ENCODE data around the gene GADD45G. TPM values are rescaled to one million over a fixed set of nuclear protein-coding genes. Genes with fewer than 3 reads are reported as not detected.

Gene GADD45G
- total and polyA plus RNA-seq, 2 donors: 3.9 to 25.5 TPM

DNA sequence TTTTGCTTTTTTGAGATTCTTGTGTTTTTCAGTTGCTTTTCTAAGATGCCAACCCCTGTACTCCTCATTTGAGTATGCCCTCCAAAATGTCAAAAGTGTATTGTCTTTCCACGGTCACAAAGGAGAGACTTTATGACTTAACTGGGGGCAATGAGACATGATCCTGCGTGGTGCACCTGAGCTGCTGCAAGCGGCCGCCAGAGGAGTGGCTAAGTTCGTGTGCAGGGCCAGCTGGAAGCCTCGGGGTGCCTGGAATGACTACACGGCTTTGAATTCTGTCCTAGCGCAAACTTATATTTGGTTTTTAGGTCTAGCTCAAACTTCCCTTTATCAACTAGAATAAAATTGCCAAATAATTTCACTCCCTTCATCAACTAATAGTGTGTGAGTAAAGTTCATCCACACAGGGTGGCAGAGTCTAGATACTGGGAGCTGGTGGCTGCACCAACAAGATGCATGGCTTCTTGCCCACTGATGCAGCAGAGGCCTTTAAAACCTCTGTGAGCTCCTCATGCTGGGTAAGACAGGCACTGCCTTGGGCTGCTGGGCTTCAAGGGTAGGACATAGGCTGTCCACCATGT, 4.7 kb downstream of the GADD45G start:
- no peaks in the 10 kb centered on the region for H3K36me3 ChIP-seq (ENCODE audit: insufficient read depth)
- 94% methylated on average over 8 of the region's 8 CpGs for WGBS
- no peak overlapping the region for H3K27ac ChIP-seq (ENCODE audit: low read depth)

GRCh38 chr9:89610391-89610925, 5.6 kb downstream of the GADD45G start:
- WGBS: 88% methylated on average over 7 of the region's 7 CpGs
- H3K4me3 ChIP-seq (ENCODE audit: low read depth, low read length): no peak overlapping the region
- H3K4me1 ChIP-seq (ENCODE audit: insufficient read depth): no peaks in the 10 kb centered on the region
- no peaks in the 10 kb centered on the region for H3K36me3 ChIP-seq (ENCODE audit: insufficient read depth)
- no peak for DNase-seq (ENCODE audit: extremely low spot score)
- H3K27ac ChIP-seq (ENCODE audit: low read depth): no peak overlapping the region

More for the DNA sequence above, 4.7 kb downstream of the GADD45G start:
- no peak overlapping the region for H3K4me3 ChIP-seq (ENCODE audit: low read depth, low read length)
- no peaks in the 10 kb centered on the region for H3K4me1 ChIP-seq (ENCODE audit: insufficient read depth)
- DNase-seq (ENCODE audit: extremely low spot score): no peak

DNA sequence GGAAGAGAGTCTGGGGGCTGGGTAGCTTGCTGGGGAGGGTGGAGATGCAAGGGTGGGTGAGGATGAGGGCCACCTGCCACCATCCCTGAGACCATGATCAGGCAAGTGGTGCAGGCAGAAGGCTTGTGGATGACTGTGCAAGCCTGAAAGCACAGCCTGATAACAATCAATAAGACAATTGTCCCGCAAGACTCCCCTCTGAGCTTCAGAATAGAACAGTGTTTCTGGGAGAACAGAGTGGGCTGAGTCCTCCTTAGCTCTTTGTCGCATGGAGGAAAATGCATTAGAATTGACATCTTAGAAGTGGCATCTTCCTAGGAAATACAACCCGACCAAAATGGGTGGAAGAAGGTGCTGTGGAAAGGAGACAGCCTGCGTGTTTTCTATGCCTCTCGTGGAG, 6.6 kb downstream of the GADD45G start:
- 93% methylated on average over 5 of the region's 5 CpGs for WGBS

DNA sequence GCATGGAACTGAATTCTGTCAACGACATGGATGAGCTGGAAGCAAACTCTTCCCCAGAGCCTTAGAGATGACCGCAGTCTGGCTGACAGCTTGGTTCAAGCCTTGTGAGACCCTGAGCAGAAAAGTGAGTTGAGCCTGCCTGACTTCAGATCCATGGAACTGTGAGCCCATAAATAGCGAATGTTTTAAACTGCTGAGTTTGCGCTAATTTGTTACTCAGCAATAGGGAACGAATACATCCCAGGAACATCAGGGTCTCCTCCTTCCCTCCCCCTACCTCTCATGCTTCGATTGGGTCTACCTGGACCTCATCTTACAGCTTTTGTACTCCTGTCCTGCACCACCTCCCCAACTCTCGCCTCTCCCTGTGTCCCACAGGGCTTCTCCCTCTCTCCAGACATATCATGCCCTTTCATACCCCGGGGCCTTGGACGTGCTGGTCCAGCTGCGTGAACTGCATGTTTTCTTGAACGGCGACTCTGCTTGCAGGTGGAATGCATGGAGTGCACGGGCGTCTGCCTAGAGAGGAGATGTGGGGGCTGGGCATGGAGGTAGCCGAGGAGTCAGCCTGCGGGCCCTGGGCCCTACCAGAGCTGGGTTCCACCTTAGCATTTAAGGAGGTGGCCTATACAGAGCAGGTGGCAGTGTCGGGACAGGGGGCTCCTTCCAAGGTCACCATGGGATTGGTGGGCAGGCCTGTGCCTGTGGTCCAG, 7.9 kb downstream of the GADD45G start:
- no peak for DNase-seq (ENCODE audit: extremely low spot score)
- Histone ChIP-seq H3K4me1 (ENCODE audit: insufficient read depth) (no peaks in the 10 kb centered on the region), H3K4me3 (ENCODE audit: low read depth, low read length) (no peak overlapping the region), H3K36me3 (ENCODE audit: insufficient read depth) (no peaks in the 10 kb centered on the region), H3K27ac (ENCODE audit: low read depth) (no peak overlapping the region)
- 96% methylated on average over 17 of the region's 17 CpGs for WGBS

More for the DNA sequence above, 6.6 kb downstream of the GADD45G start:
- DNase-seq (ENCODE audit: extremely low spot score): no peak
- no peak overlapping the region for H3K4me3 ChIP-seq (ENCODE audit: low read depth, low read length)
- H3K36me3 ChIP-seq (ENCODE audit: insufficient read depth): no peaks in the 10 kb centered on the region
- H3K4me1 ChIP-seq (ENCODE audit: insufficient read depth): no peaks in the 10 kb centered on the region
- no peak overlapping the region for H3K27ac ChIP-seq (ENCODE audit: low read depth)

DNA sequence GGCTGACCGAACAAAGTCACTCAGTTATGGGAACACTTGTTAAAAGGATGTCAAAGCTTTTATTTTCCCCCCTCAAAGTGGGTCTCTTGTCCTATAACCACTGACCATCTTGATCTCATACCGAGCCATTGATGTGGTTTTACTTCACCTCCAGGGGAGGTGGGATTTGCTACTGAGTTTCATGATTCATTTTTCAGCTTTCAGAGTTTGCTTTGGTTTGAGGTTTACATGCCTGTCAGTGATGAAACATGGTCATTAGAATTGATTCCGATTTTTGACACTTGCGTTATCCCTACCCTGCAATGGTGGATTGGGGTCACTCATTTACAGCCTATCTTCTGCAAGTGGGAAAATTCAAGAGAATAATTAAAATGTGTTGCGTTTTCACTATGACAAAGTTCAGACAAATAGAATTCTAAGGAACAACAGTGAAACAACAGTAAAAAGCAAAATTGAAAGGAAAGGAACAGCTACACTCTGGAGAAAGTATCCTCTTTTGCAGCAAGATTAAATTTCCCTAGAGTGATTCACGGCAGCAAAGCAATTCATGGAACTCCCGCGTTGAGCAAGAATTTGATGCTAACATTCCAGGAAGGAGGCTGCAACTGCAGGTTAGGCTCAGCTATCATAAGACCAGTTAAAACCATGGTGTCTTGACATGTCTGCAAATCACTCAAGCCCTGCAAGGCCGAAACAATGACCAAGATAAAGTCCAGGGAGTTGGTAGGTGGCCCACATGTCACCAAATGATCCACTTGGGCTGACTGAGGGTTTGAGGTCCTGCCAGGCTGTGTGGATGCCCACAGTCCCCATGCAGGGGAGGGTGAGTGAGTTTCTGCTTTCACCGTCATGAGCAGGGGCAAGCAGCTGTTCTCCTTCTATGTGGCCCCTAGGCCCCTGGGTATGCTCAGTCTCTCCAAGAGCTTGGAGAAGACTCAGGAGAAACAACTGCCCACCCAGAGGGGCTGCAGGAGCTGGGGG, 9.4 kb downstream of the GADD45G start:
- no peaks in the 10 kb centered on the region for H3K36me3 ChIP-seq (ENCODE audit: insufficient read depth)
- H3K4me1 ChIP-seq (ENCODE audit: insufficient read depth): no peaks in the 10 kb centered on the region
- no peak for DNase-seq (ENCODE audit: extremely low spot score)
- no peak overlapping the region for H3K27ac ChIP-seq (ENCODE audit: low read depth)
- 92% methylated on average over 10 of the region's 10 CpGs for WGBS
- H3K4me3 ChIP-seq (ENCODE audit: low read depth, low read length): no peak overlapping the region

- WGBS: 98% methylated on average over 2 of the region's 2 CpGs
- no peak for DNase-seq (ENCODE audit: extremely low spot score)
- Histone ChIP-seq H3K27ac (ENCODE audit: low read depth) (no peak overlapping the region), H3K4me1 (ENCODE audit: insufficient read depth) (no peaks in the 10 kb centered on the region), H3K4me3 (ENCODE audit: low read depth, low read length) (no peak overlapping the region), H3K36me3 (ENCODE audit: insufficient read depth) (no peaks in the 10 kb centered on the region)
These were observed 10.8 kb downstream of the GADD45G start for GRCh38 chr9:89615661-89616060.

- WGBS: 89% methylated on average over 9 of the region's 9 CpGs
- H3K27ac ChIP-seq (ENCODE audit: low read depth): no peak overlapping the region
These were observed 11.6 kb downstream of the GADD45G start for GRCh38 chr9:89616411-89616810.

DNA sequence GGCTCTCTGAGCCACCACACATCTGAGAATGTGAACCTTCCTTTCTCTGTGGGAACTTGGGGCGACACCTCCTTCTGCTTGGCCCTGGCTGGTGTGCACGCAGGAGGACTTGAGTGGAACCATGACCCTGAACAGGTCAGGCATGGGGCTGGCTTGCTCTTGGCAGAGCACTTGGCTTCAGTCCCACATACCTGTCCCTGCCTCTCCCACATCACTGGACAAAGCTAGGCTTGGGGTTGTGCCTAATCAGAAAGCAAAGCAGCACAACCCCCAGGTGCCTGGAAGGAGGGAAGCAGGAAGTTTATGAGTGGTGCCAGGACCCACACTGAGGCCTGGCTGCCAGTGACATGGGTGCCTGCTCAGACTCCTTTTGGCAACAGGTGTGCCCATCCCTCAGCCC, 13.2 kb downstream of the GADD45G start:
- Histone ChIP-seq H3K4me1 (ENCODE audit: insufficient read depth) (no peaks in the 10 kb centered on the region), H3K4me3 (ENCODE audit: low read depth, low read length) (no peak overlapping the region), H3K36me3 (ENCODE audit: insufficient read depth) (no peaks in the 10 kb centered on the region), H3K27ac (ENCODE audit: low read depth) (no peak overlapping the region)
- DNase-seq (ENCODE audit: extremely low spot score): no peak
- 99% methylated on average over 2 of the region's 2 CpGs for WGBS

More at GRCh38 chr9:89616411-89616810, 11.6 kb downstream of the GADD45G start:
- Histone ChIP-seq H3K4me1 (ENCODE audit: insufficient read depth) (no peaks in the 10 kb centered on the region), H3K4me3 (ENCODE audit: low read depth, low read length) (no peak overlapping the region), H3K36me3 (ENCODE audit: insufficient read depth) (no peaks in the 10 kb centered on the region)
- no peak for DNase-seq (ENCODE audit: extremely low spot score)

DNA sequence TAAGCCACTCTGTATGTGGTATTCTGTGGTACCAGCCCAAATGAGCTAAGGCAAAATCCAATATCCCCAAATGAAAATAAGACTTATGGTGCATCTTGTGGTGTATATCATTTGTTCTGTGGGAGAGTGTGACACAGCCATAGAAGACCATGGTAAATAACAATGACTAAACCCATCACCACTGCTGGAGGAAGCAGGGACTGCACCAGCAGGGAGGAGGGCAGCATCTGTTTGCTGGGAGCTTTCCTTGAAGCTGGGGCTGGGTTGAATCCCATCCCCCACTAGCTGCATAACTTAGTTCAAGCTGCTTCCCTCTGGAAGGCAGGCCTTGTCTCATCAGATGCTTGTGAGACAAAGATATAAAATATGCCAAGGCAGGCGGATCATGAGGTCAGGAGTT, 14.2 kb downstream of the GADD45G start:
- Histone ChIP-seq H3K27ac (ENCODE audit: low read depth) (no peak overlapping the region), H3K4me3 (ENCODE audit: low read depth, low read length) (no peak overlapping the region), H3K36me3 (ENCODE audit: insufficient read depth) (no peaks in the 10 kb centered on the region), H3K4me1 (ENCODE audit: insufficient read depth) (no peaks in the 10 kb centered on the region)
- WGBS: 95% methylated on average over 1 of the region's 1 CpG
- DNase-seq (ENCODE audit: extremely low spot score): no peak

- Histone ChIP-seq H3K4me3 (ENCODE audit: low read depth, low read length) (no peak overlapping the region), H3K27ac (ENCODE audit: low read depth) (no peak overlapping the region), H3K4me1 (ENCODE audit: insufficient read depth) (no peaks in the 10 kb centered on the region), H3K36me3 (ENCODE audit: insufficient read depth) (no peaks in the 10 kb centered on the region)
- WGBS: 85% methylated on average over 3 of the region's 3 CpGs
- no peak for DNase-seq (ENCODE audit: extremely low spot score)
These were observed 14.8 kb downstream of the GADD45G start for GRCh38 chr9:89619424-89620138.

- DNase-seq (ENCODE audit: extremely low spot score): no peak
- 90% methylated on average over 6 of the region's 6 CpGs for WGBS
- no peaks in the 10 kb centered on the region for H3K36me3 ChIP-seq (ENCODE audit: insufficient read depth)
- no peak overlapping the region for H3K27ac ChIP-seq (ENCODE audit: low read depth)
- no peak overlapping the region for H3K4me3 ChIP-seq (ENCODE audit: low read depth, low read length)
- H3K4me1 ChIP-seq (ENCODE audit: insufficient read depth): no peaks in the 10 kb centered on the region
These were observed 16.2 kb downstream of the GADD45G start for GRCh38 chr9:89621031-89621430.

GRCh38 chr9:89621676-89622075, 16.9 kb downstream of the GADD45G start:
- no peaks in the 10 kb centered on the region for H3K4me1 ChIP-seq (ENCODE audit: insufficient read depth)
- 84% methylated on average over 4 of the region's 4 CpGs for WGBS
- DNase-seq (ENCODE audit: extremely low spot score): no peak
- H3K4me3 ChIP-seq (ENCODE audit: low read depth, low read length): no peak overlapping the region
- H3K36me3 ChIP-seq (ENCODE audit: insufficient read depth): no peaks in the 10 kb centered on the region
- no peak overlapping the region for H3K27ac ChIP-seq (ENCODE audit: low read depth)

Measured in urinary bladder (tissue), 4 donors.